Activated CD4-positive, alpha-beta T cell treated with anti-CD3 and anti-CD28 coated beads, Interleukin-2, amount 10 ng/mL, durations not matched to agents 7 days and 5 days (primary cell): ENCODE measurements around the gene GOT1. TPM values are rescaled to one million over a fixed set of nuclear protein-coding genes. Genes with fewer than 3 reads are reported as not detected.

Source experiments
- CTCF ChIA-PET: fragments of 350-600 bp; sonication (Branson Sonifier 250); formaldehyde crosslinking; loops from one replicate; lab custom pipeline; 2021; ENCODE audit warnings: antibody characterized with exemption; lab: Charles Lee
- POLR2A ChIA-PET: fragments of 350-600 bp; sonication (Branson Sonifier 250); formaldehyde crosslinking; loops from one replicate; lab custom pipeline; 2021; ENCODE audit warnings: antibody characterized with exemption; lab: Charles Lee
- DNase-seq: peaks from one replicate; pipeline ENCODE4 v3.0.0-alpha.2; 2020
- H3K27ac Mint-ChIP-seq: one replicate; pipeline ENCODE4 v1.8.0; 2021; ENCODE audit warnings: mild to moderate bottlenecking, moderate library complexity, mixed read lengths
- H3K27me3 Mint-ChIP-seq: one replicate; pipeline ENCODE4 v1.8.0; 2021; ENCODE audit warnings: mixed read lengths
- H3K36me3 Mint-ChIP-seq: one replicate; pipeline ENCODE4 v1.8.0; 2021; ENCODE audit warnings: low read depth, mixed read lengths
- H3K4me1 Mint-ChIP-seq: one replicate; pipeline ENCODE4 v1.8.0; 2021; ENCODE audit warnings: mixed read lengths
- H3K4me3 Mint-ChIP-seq: one replicate; pipeline ENCODE4 v1.8.0; 2021; ENCODE audit warnings: mild to moderate bottlenecking, moderate library complexity, mixed read lengths
- H3K9me3 Mint-ChIP-seq: one replicate; pipeline ENCODE4 v1.8.0; 2021; ENCODE audit warnings: mixed read lengths
- total RNA-seq, 2 experiments: library from RNA; stranded (reverse); gene quantifications; one replicate each; pipeline ENCODE4 v1.2.3, GENCODE V29; 2021

Gene GOT1
- total RNA-seq, 2 experiments from 2014 or later = 26.1 to 33.2 TPM

GRCh38 chr10:99360934-99361333, 69.5 kb downstream of the GOT1 start:
- Mint-ChIP-seq H3K36me3 (no peaks in the 10 kb centered on the region), H3K27ac (no peak overlapping the region), H3K4me3 (no peak overlapping the region), H3K27me3 (peaks cover 12% of the 10 kb centered on the region), H3K9me3 (no peaks in the 10 kb centered on the region), H3K4me1 (no peaks in the 10 kb centered on the region)
- no peak for DNase-seq
- ChIA-PET POLR2A (no interaction called here), CTCF (no interaction called here)

- Mint-ChIP-seq H3K36me3 (no peaks in the 10 kb centered on the region), H3K27me3 (peaks cover 15% of the 10 kb centered on the region), H3K27ac (no peak overlapping the region), H3K9me3 (no peaks in the 10 kb centered on the region), H3K4me1 (no peaks in the 10 kb centered on the region), H3K4me3 (no peak overlapping the region)
- CTCF ChIA-PET = no interaction called here
- POLR2A ChIA-PET = no interaction called here
- no peak for DNase-seq
Measured at GRCh38 chr10:99358101-99358500, 72.3 kb downstream of the GOT1 start.

GRCh38 chr10:99357691-99358090, 72.7 kb downstream of the GOT1 start:
- H3K27ac Mint-ChIP-seq = no peak overlapping the region
- peaks cover 16% of the 10 kb centered on the region for H3K27me3 Mint-ChIP-seq
- no peaks in the 10 kb centered on the region for H3K36me3 Mint-ChIP-seq
- DNase-seq = no peak
- no peak overlapping the region for H3K4me3 Mint-ChIP-seq
- ChIA-PET POLR2A (no interaction called here), CTCF (no interaction called here)
- no peaks in the 10 kb centered on the region for H3K4me1 Mint-ChIP-seq
- no peaks in the 10 kb centered on the region for H3K9me3 Mint-ChIP-seq

GRCh38 chr10:99353182-99353581, 77.2 kb downstream of the GOT1 start:
- H3K27me3 Mint-ChIP-seq = peaks cover 27% of the 10 kb centered on the region
- ChIA-PET CTCF (no interaction called here), POLR2A (no interaction called here)
- no peaks in the 10 kb centered on the region for H3K9me3 Mint-ChIP-seq
- no peak overlapping the region for H3K4me3 Mint-ChIP-seq
- no peaks in the 10 kb centered on the region for H3K4me1 Mint-ChIP-seq
- no peak overlapping the region for H3K27ac Mint-ChIP-seq
- no peak for DNase-seq
- no peaks in the 10 kb centered on the region for H3K36me3 Mint-ChIP-seq

- Mint-ChIP-seq H3K27ac (no peak overlapping the region), H3K36me3 (no peaks in the 10 kb centered on the region), H3K4me1 (no peaks in the 10 kb centered on the region), H3K9me3 (no peaks in the 10 kb centered on the region), H3K4me3 (no peak overlapping the region), H3K27me3 (peaks cover 15% of the 10 kb centered on the region)
- CTCF ChIA-PET = no interaction called here
- POLR2A ChIA-PET = no interaction called here
- no peak for DNase-seq
Measured at GRCh38 chr10:99347672-99348071, 82.8 kb downstream of the GOT1 start.

Other genes with a start within 250 kb of the GOT1 start
- gene HPSE2, start 194.8 kb downstream of the GOT1 start, total RNA-seq = not detected
- gene CNNM1, start 101.3 kb downstream of the GOT1 start, total RNA-seq = under 1 TPM; 0.54 to 0.57 TPM
- gene NKX2-3, start 102.3 kb upstream of the GOT1 start, total RNA-seq = not detected
- 10 to 100 TPM; 65.5 to 69.1 TPM for gene SLC25A28, start 189.8 kb upstream of the GOT1 start, total RNA-seq
- 1 to 10 TPM; 5.8 to 5.9 TPM for gene ENTPD7, start 228.9 kb upstream of the GOT1 start, total RNA-seq